Right renal cortex interstitium (tissue), 3 donors: Measurements from ENCODE around the gene PC. TPM values are rescaled to one million over a fixed set of nuclear protein-coding genes. Genes with fewer than 3 reads are reported as not detected.
"Not testable (repeated sequence)": the region's sequence is repeated elsewhere in the genome, so short reads cannot be mapped to it uniquely, and the experiment has no call there.

Experiments
- DNase-seq, 3 donors: peaks; one replicate each; pipeline ENCODE4 v3.0.0-alpha.2; 2013; ENCODE audit warnings: low read depth in 3 of 3, low spot score in 2 of 3
- polyA plus RNA-seq, 3 donors: library from polyadenylated mRNA; unstranded; fragments of 120-200 nt; gene quantifications; one replicate each; pipeline ENCODE4 v1.2.1, GENCODE V29; 2013; ENCODE audit not compliant: insufficient read length in 3 of 3

PC gene
- polyA plus RNA-seq, 3 donors: 36.3 to 51.2 (median 45.4) TPM

DNA sequence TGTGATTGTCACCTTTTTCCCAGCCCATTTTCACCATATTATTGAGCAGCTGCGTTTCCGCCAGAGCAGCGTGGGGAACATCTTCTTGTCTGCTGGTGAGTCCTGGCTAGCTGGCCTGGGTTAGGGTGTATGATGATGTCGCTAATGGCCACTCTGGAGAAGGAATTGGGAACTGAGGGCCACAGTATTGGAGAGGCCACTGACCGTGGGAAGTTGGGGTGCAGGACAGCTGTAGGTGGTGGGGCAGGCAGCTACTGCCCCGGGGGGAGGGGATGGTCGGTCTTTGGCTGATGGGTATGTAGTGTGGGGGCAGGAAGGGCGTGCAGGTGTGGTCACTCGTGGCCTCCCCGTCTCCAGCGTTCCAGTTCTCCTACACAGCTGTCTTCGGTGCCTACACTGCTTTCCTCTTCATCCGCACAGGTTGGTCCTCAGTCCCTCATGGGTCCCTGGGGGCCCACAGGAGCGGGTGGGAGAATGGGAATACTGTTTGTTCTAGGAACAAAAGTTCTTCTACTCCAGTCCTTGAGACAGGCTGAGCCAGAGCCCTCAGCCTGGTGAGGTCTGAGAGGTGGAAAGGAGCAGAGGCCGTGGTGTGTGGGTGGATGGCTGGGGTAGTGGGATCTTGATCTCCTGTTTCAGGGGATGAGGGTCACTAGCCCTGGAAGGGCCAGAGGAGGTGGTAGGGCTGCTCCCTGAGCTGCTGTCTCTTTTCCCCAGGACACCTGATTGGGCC is 112.9 kb downstream of the PC start:
- no peak for DNase-seq

DNA sequence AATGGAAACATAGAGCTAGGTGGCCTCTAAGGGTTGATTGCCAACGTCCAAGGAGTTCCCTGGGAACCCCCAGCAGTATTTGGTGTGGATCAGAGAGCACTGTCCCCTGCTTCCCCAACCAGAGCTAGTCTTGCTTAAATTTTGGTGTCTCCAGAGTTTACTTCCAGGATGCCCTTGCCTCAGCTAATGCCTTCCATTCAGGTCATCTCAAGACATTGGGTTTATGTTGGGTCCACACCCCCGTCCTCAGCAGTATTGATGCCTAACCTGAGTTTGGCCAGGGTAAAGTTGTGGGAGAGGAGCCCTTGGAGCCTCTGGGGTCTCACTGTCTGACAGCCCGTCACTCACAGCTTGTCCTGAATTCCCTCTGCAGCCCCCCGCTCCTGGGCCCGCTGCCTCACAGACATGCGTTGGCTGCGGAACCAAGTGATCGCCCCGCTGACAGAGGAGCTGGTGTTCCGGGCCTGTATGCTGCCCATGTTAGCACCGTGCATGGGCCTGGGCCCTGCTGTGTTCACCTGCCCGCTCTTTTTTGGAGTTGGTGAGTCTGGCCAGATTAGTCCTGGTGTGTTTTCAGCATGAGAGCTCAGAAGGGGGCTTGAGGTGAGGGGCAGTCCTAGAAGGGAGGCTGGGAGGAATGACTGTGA is 113.6 kb downstream of the PC start:
- no peak for DNase-seq

DNA sequence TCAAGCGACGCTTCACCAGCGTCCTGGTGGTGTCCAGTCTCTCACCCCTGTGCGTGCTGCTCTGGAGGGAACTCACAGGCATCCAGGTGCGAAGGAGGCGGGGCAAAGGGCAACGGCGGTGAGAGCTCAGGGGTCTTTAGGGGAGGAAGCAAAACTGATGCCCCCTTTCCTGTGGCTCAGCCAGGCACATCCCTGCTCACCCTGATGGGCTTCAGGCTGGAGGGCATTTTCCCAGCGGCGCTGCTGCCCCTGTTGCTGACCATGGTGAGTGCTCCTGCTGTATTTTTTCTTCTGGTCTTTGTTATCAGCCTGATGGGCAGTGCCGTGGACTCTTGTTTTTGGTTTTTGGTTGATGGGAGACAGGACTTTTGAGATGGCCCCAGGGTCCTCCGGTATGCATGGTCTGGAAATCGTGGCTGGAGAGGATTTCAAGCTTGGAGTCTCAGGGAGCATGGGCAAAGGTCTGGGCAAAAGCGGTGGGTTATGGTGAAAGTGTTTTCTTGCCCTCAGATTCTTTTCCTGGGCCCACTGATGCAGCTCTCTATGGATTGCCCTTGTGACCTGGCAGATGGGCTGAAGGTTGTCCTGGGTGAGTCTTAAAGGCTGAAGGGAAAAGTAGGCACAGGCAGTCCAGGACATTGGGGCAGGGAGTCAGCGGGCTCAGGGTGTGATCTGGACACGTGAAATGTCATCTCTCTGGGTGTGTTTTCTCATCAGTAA is 114.2 kb downstream of the PC start:
- DNase-seq: no peak

DNA sequence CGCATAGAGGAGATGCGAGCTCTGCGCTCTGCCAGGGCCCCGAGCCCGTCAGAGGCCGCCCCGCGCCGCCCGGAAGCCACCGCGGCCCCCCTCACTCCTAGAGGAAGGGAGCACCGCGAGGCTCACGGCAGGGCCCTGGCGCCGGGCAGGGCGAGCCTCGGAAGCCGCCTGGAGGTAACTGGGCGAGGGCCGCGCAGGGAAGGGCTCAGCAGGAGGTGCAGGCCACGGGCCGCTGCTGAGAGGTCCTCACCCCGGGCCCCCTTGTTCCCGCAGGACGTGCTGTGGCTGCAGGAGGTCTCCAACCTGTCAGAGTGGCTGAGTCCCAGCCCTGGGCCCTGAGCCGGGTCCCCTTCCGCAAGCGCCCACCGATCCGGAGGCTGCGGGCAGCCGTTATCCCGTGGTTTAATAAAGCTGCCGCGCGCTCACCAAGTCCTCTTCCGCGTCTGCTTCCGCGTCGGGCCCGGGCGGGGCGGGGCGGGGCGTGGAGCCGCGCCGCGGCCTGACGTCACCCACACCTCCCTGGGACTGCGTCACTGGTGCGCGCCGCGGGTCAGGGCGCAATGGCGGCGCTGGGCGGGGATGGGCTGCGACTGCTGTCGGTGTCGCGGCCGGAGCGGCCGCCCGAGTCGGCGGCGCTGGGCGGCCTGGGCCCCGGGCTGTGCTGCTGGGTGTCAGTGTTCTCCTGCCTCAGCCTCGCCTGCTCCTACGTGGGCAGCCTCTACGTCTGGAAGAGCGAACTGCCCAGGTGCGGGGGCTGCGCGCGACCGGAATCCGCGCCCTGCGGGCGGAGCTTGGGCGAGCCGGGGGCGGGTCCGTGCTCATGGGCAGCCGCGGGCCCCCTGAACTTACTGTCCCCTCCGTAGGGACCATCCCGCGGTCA is 115.0 kb downstream of the PC start, which contains the start of gene RCE1:
RCE1 (plus strand) TSS at position 546 of the 880 bp plus-strand sequence; CDS start at position 561, 15 bp downstream.
- DNase-seq: peak in 2 of 3 donors; percentile 65 to 80

DNA sequence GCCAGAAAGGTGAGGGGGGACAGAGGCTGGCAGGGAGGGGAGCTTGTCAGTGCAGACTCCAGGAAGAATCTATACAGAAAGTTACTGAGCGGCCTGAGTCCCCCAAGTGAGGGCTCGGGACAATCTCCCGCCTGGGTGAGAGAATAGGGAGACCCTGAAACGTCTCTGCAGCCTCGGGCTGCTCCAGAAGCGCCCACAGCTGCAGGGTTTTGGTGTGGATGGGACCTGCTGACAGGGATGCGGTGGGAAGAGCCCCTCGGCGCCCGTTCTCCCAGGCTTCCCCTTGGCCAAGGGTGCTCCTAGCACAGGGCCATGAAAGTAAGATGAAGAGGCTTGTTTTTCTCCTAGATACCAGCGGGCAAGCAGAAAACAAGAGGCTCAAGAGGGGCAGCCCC is 115.7 kb downstream of the PC start:
- DNase-seq: no peak

DNA sequence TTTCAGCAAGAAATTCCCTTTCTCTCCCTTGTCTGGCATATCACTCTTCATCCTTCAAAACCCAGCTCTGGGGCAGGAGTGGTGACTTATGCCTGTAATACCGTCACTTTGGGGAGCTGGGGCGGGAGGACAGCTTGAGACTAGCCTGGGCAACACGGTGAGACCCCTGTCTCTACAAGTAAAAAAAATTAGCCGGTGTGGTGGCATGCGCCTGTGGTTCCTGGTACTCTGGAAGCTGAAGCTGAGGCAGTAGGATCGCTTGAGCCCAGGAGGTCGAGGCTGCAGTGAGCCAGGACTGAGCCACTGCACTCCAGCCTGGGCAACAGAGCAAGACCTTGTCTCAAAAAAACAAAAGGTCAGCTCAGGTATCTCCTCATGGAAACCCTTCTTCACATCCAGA is 116.3 kb downstream of the PC start:
- no peak for DNase-seq

DNA sequence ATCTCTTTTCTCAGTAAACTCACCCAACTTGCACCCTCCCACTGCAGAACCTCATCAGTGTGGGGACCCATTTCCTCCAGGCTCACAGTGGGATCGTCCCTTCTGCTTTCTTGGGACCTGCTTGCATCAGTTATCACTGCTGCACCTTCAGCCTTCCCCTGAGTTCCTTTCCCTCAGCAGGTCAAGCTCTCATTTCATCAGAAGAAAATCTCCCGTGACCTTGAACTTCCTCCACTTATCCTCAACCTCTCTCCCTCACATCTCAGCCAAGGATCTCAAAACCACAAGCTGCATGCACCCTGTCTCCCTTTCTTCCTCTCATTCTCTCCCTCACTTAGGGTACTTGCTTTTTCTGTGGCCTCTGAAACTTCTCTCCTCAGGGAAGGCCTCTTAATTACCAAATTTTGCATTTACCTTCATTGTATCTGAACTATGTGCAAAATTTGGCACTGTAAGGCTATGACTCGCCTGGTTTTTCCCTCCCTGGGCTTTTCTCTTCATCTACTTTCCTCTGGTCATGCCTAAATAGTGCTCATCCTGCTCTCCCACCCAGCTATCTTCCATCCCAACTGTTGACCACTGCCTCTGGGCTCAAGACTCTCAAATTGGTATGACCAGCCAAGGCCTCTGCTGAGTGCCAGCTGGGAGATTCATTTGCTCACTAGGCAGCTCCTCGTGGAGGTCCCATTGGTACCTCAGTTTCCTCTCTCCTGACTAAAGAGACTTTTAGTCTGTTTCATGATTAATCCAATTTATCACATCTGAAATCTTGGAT is 117.7 kb downstream of the PC start:
- DNase-seq: no peak

DNA sequence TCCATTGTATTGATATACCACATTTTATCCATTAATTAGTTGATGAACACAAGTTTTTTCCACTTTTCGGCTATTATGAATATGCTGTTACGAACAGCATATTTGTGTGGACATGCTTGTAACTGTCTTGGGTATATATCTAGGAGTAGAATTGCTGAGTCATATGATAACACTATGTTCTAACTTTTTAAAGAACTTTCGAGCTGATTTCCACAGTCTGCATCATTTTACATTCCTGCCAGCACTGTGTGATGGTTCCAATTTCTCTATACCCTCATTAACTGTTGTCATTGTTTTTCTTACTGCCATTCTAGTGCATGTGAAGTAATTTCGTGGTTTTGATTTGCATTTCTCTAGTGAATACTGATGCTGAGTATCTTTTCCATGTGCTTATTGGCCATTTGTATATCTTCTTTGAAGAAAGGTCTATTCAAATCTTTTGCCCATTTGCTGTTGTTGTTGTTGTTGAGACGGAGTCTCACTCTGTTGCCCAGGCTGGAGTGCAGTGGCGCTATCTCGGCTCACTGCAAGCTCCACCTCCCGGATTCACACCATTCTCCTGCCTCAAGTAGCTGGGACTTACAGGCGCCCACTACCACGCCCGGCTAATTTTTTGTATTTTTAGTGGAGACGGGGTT is 122.3 kb downstream of the PC start:
- DNase-seq: no peak

DNA sequence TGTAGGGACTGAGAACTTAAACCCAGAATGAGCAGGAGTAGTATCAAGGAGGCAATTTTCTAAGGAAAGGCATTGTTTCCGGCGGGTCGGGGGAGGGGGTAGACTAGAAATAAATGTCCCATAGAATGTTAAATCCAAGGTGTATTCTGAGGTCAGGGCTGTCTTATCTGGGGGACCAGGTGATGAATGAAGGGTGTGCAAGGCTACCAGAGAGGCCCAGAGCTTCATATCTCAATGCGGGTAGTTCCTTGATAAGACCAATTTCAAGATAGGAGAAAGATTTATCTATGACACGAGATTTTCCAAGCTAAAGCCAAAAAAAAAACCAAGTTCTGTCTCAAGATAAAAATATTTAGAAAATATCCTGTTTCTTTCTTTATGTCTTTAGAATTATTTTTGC is 123.2 kb downstream of the PC start:
- no peak for DNase-seq

DNA sequence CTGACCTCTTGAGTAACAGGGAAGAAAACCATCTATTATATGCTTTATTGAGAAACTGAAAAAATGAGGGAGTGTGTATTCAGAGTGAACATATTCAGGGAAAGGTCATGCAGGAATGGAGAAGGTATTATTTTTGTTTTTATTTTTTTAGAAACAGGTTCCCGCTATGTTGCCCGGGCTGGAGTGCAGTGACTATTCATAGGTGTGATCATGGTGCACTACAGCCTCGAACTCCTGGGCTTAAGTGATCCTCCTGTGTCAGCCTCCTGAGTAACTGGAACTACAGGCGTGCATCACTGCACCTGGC is 123.7 kb downstream of the PC start:
- no peak for DNase-seq

DNA sequence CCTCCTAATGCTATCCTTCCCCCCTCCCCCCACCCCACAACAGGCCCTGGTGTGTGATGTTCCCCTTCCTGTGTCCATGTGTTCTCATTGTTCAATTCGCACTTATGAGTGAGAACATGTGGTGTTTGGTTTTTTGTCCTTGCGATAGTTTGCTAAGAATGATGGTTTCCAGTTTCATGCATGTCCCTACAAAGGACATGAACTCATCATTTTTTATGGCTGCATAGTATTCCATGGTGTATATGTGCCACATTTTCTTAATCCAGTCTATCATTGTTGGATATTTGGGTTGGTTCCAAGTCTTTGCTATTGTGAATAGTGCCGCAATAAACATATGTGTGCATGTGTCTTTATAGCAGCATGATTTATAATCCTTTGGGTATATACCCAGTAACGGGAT is 133.6 kb downstream of the PC start:
- DNase-seq: not testable (repeated sequence)

DNA sequence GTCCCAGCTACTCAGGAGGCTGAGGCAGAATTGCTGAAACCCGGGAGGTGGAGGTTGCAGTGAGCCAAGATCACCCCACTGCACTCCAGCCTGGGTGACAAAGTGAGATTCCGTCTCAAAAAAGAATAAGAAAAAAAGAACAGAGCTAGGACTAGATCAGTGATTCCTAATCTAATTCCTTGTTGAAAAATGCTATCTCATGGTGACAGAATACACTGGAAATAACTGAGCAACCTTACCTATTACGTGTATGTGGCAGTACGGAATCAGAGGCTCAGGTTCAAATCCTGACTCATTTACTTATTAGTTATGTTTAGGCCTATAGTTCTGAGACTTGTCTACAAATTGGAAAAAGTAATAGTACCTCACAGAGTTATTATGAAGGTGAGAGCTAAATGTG is 134.5 kb downstream of the PC start:
- no peak for DNase-seq

DNA sequence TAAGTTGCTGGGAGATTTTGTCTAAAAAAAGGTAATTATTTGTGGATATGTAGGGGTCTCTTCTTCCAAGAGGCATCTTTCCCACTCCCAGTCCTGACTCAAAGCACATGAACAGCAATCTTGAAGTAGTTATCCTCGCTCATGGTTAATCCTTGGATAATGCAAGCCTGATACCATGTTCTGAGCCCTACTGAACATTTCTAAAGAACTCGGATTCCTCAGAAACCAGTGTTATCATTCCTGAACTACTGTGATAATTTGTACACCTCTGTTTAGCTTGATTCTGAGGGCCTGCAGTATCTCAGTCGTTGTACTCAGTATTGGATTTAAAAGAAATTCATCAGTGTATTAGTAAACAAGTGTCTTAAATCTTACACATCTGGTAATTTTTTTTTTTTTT is 137.3 kb downstream of the PC start:
- no peak for DNase-seq

DNA sequence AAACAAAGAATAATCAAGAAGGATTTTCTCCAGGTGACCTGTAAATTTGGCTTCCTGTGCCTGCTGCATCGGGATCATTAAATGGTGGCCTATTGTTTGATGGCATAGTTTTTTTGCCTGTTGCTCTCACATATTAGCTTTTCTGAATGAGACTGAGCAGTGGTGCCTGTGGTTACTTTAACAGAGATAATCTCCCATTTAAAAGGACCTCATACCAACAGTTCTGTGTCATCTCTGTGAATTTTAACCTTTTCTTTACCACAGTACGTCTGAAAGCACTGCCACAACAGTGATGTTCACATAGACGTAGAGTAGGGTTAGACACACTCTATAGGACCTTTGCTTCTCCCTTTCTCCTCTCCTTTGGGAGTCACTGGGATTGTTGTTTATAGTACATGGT is 137.8 kb downstream of the PC start:
- no peak for DNase-seq

DNA sequence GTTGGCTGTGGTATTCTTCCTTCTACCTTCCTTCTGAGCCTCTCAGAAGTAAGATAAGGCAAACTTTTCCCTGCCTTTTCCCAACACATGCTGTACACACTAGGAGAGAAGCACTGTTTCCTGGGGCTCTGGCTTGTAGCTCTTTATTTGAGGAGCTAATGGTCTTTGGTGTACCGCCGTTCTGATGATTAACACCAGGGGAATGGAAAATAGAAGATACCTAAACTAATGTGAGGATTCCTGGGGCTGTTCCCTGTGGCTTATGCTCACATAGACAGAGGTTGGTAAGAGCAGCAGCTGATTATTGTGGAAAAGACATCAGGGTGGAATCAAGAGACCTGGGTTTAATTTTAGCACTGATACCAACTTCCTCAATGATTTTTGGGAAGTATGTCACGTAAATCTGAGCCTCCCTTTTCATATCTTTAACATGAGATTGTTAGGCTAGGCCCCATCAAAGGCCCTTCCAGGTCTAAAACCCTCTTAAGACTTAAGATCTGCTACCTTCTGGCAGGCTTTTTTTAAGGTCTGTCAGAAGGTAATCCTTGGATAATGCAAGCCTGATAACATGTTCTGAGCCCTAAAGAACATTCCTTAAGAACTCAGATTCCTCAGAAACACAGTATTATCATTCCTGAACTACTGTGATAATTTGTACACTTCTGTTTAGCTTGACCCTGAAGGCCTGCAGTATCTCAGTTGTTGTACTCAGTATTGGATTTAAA is 139.8 kb downstream of the PC start:
- no peak for DNase-seq

DNA sequence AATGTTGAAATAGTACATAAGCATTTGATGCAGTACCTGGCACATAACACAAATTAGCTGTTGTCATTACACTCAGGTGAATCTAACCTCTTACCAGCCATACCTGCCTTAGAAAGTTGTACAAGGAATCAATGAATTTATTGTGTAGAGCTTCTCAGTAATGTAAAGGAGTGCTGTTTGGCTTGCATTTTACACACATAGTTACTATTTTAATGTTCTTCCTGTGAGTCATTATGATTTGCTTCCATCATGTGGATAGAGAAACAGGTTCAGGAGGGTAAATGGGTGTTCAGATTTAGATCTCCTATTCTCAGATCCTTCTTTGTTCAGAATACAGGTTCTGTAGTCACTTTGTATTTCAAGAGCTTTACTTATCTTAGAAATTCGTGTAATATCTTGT is 142.5 kb downstream of the PC start:
- DNase-seq: no peak

DNA sequence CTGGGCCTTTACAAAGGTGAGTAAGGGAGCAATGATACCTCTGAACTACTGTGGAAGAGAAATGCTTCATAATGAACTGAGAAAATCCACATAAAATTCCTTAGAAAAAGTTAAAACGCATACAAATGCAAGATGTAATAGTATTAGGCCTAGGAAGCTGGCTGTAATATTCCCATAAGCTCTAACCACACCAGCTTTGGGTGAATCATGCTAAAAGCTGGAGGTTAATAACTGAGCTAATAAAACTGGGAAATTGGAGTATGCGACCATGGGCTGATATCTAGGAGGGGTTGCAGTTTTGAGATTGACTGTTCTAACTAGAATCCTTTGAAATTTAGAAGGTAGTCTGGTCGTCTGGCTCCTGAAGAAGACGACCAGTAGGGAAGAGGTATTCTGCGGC is 143.5 kb downstream of the PC start:
- no peak for DNase-seq

DNA sequence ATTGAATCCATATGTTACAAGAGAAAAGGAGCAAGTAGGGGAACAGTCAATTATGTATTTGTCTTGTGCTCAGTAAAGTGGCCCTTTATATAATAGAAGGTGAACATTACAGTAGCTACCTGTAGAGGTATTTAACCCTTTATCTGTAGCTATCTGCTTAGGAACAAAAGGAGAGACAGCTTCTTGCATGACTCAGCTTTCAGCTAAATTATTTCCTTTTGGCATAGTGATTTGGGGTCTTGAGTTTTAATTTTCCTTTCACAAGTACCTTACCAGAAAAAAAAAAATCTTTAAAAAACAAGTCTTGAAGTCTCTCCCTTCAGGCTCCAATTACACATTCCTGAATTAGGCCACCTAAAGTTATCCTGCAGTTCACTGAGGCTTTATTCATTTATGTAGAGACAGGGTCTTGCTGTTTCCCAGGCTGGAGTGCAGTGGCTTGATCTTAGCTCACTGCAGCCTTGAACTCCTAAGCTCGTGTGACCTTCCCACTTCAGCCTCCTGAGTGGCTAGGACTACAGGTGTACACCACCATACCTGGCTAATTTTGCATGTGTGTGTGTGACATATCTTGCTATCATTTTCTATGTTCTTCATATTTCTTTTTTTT is 147.5 kb downstream of the PC start:
- DNase-seq: no peak

DNA sequence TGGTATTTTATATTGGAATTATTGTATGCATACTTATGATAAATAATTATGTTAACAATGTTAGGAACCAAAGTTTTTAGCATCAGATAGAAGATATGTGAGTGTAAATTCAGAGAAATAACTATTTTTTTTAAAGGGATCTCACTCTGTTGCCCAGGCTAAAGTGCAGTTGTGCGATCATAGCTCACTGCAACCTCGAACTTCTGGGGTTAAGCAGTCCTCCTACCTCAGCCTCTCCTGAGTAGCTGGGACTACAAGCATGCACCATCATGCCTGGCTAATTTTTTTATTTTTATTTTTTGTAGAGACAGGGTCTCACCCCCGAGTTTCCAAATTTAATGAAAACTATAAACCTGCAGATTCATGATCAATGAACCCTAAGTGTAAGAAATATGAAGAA is 148.6 kb downstream of the PC start:
- no peak for DNase-seq
